ENCODE data around the gene MAP3K14. TPM values are rescaled to one million over a fixed set of nuclear protein-coding genes. Genes with fewer than 3 reads are reported as not detected.

The MAP3K14 gene
- total and polyA plus RNA-seq, 2 experiments from 2014 or later, result 1.3 to 2.9 TPM

DNA sequence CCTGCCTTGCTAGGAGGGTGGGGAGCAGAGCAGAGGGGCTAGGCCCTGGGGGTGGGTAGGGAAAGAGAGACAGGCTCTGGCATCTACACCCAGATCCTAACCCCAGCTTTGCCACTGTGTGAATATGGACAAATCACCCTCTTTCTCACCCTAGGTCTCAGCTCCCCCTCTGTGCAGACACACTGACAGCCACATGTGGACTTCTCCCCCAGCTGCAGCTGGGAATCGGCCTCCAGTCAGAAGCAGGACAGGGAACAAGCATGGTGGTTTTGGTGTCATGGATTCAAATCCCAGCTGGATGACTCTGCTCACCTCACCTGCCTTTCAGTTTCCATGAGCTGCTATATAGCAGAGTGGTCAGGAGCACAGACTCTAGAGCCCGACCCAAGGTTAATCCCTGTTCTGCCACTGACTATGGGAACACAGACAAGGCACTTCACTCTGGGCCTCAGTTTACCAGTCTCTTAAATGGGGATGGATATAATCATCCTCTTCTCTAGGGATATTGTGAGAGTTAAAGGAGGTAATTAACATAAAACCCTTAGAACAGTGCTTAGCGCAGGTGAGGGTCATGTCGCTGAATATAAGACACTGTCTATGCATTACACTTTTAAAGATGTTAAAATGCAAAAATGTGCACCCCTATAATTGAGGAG lies 26.2 kb upstream of the MAP3K14 start:
- H3K36me3 ChIP-seq, result no peaks in the 10 kb centered on the region
- no peak overlapping the region for H3K4me3 ChIP-seq
- DNase-seq (ENCODE audit: low read depth in 1 of 2, low spot score in 1 of 2), result no peak
- peaks cover 27% of the 10 kb centered on the region for H3K4me1 ChIP-seq (ENCODE audit: low read depth)
- no peak overlapping the region for H3K27ac ChIP-seq
- TF ChIP-seq, protein P1, sequence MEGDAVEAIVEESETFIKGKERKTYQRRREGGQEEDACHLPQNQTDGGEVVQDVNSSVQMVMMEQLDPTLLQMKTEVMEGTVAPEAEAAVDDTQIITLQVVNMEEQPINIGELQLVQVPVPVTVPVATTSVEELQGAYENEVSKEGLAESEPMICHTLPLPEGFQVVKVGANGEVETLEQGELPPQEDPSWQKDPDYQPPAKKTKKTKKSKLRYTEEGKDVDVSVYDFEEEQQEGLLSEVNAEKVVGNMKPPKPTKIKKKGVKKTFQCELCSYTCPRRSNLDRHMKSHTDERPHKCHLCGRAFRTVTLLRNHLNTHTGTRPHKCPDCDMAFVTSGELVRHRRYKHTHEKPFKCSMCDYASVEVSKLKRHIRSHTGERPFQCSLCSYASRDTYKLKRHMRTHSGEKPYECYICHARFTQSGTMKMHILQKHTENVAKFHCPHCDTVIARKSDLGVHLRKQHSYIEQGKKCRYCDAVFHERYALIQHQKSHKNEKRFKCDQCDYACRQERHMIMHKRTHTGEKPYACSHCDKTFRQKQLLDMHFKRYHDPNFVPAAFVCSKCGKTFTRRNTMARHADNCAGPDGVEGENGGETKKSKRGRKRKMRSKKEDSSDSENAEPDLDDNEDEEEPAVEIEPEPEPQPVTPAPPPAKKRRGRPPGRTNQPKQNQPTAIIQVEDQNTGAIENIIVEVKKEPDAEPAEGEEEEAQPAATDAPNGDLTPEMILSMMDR (IDR thresholded peaks at IDR 0.05; ENCODE audit: low read depth, low read length), result no peak
- H3K27me3 ChIP-seq, result no peaks in the 10 kb centered on the region
- no peaks in the 10 kb centered on the region for H3K9me3 ChIP-seq (ENCODE audit: low read depth)

DNA sequence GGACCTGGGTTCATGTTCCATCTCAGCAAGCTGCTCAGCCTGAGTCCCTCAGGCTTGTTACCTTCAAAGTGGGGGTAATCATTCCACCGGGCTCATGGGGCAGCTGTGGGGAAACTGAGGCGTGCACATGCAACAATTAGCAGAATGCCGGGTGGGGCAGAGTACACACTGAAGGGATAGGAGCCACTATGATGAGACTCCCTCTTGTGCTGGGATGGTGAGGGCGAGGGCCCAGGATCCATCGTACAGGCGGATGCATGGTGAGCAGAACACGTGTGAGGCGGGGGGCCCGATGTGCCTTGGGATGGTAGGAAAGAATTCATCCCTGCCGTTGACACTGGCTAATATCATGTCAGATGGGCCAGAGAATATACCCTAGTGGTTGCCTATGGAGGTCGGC lies 25.5 kb upstream of the MAP3K14 start:
- Histone ChIP-seq H3K4me3 (no peak overlapping the region), H3K4me1 (ENCODE audit: low read depth) (peaks cover 22% of the 10 kb centered on the region), H3K27ac (no peak overlapping the region), H3K27me3 (no peaks in the 10 kb centered on the region), H3K9me3 (ENCODE audit: low read depth) (no peaks in the 10 kb centered on the region), H3K36me3 (no peaks in the 10 kb centered on the region)
- TF ChIP-seq, protein P1 (IDR thresholded peaks at IDR 0.05; ENCODE audit: low read depth, low read length), result no peak
- DNase-seq (ENCODE audit: low read depth in 1 of 2, low spot score in 1 of 2), result no peak

DNA sequence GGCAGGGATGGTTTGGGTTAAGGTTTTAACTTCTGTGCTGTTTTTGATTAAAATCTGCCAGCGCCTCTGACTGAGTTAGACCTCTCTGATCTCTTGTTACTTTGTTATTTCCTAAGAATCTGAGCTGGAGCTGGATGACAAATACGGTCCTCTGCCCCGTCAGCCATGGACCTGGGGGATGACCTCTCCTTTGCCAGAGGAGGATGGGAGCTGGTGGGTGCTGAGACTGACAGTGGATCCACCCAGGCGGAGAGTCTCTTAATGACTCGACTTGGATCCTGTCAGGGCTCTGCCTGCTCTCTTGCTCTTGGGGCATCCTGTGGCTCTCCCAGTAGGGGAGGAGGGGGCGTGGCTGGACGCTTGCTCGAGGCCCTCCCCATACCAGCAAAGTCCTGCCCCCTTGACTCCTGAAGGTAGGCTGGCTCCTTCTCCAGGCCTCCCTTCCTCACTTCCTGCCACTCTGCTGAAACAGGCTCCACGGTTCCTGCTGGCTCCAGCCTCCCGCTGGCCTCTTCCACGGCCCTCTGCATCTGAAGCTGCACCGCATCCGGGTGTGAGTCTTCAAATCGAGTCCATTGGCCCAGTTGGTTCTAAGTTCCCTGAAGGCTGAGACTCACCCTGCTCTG lies 24.8 kb upstream of the MAP3K14 start:
- Histone ChIP-seq H3K27ac (no peak overlapping the region), H3K36me3 (no peaks in the 10 kb centered on the region), H3K9me3 (ENCODE audit: low read depth) (no peaks in the 10 kb centered on the region), H3K27me3 (no peaks in the 10 kb centered on the region), H3K4me1 (ENCODE audit: low read depth) (peaks cover 17% of the 10 kb centered on the region), H3K4me3 (no peak overlapping the region)
- TF ChIP-seq, protein P1 (IDR thresholded peaks at IDR 0.05; ENCODE audit: low read depth, low read length), result no peak
- DNase-seq (ENCODE audit: low read depth in 1 of 2, low spot score in 1 of 2), result peak; percentile 79 to 96

DNA sequence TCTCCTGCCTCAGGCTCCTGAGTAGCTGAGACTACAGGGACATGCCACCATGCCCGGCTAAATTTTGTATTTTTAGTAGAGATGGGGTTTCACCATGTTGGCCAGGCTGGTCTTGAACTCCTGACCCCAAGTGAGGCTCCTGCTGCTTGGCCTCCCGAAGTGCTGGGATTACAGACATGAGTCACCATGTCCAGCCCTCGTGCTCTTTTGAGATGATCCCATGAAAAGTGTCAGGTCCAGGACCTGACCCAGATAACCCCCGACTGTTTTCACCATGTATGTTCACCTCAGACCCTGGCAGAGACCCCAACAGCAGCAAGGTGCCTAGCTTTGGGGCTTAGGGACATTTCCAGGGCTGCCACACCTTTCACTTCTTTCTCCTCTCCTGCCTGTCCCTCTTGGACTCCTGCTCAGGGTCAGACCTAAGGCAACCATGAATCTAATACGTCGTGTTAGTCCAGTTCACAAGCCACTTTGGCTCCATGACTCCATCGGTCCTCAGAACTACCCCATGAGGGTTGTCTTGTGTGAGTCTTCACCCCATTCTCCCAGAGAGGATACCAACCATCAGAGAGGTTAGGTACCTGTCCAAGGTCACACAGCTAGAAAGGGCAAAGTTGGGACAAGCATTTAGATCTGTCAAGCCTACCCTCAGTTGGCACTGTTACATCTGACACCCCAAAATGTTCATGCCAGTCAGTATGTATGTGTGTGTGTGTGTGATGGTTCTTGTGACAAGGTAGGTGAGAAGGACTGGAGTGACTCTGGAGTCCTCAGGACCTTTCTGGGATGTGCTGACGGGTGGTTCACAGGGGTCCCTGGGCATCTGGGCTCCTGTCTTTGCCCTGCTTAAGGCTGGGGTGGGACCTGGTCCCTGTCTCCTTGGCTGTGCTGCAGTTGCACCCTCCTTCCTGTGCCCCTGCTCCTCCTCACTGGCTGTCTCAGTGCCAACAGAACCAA lies 23.1 kb upstream of the MAP3K14 start:
- Histone ChIP-seq H3K36me3 (no peaks in the 10 kb centered on the region), H3K4me1 (ENCODE audit: low read depth) (peaks cover 7% of the 10 kb centered on the region), H3K27me3 (no peaks in the 10 kb centered on the region), H3K27ac (no peak overlapping the region), H3K4me3 (no peak overlapping the region), H3K9me3 (ENCODE audit: low read depth) (no peaks in the 10 kb centered on the region)
- TF ChIP-seq, protein P1 (IDR thresholded peaks at IDR 0.05; ENCODE audit: low read depth, low read length), result no peak
- DNase-seq (ENCODE audit: low read depth in 1 of 2, low spot score in 1 of 2), result no peak

DNA sequence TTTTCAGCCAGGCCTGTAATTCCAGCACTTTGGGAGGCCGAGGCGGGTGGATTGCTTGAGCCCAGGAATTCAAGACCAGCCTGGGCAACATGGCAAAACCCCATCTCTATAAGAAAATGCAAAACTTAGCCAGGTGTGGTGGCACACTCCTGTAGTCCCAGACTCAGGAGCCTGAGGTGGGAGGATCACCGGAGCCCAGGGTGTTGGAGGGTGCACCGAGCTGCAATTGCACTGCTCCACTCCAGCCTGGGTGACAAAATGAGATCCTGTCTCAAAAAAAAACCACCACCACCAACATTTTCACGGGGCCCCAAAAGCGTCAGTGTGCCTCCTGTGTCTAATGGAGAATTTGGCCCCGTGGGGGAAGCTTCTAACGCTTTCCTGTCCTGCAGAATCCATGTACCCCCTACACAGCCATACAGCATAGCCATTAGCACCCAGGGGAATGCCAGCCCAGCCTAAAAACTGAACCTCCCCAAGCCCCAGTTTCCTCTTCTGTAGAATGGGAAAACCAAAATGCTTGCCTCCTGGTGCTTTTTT lies 22.2 kb upstream of the MAP3K14 start:
- Histone ChIP-seq H3K27ac (no peak overlapping the region), H3K9me3 (ENCODE audit: low read depth) (no peaks in the 10 kb centered on the region), H3K36me3 (no peaks in the 10 kb centered on the region), H3K27me3 (no peaks in the 10 kb centered on the region), H3K4me1 (ENCODE audit: low read depth) (peaks cover 7% of the 10 kb centered on the region), H3K4me3 (no peak overlapping the region)
- TF ChIP-seq, protein P1 (IDR thresholded peaks at IDR 0.05; ENCODE audit: low read depth, low read length), result no peak
- DNase-seq (ENCODE audit: low read depth in 1 of 2, low spot score in 1 of 2), result no peak

Data from cardiac muscle cell (in vitro differentiated cells and primary cell).